C4-2B (cell line): ENCODE results near the gene ZNF536.

Source experiments
- CTCF ChIP-seq: fragments of 450-650 bp; conservative IDR thresholded peaks from 2 replicates; pipeline ENCODE4 v1.5.1; 2017; ENCODE audit warnings: mild to moderate bottlenecking
- ZFX ChIP-seq: fragments of 450-650 bp; IDR thresholded peaks from 2 replicates; pipeline ENCODE4 v1.6.1; 2017

DNA sequence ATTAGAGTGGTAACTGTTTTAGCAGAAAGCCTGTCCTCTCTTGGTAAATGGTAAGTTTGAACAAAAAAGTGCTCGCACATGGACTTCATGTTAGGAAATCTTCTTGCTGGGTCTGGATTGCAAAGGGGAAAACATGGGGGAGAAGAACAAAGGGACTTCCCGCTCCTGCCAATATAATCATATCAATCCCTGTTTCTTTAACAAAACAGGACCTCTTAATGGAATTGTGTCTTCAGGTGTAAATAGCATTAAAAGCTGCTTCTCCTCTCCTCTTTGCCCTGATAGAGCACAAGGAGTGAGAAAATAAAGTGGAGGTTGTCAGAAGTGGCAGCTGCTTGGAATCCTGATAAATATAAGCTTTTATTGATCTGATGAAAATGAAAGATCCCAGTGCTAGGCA lies 20.4 kb upstream of the ZNF536 start:
- TF ChIP-seq CTCF = no peak
- TF ChIP-seq ZFX = no peak
